ENCODE measurements around the gene CCDC126.
A peak's percentile ranks its signal among the peaks of the same experiment; 100 is the strongest.
"Not testable (repeated sequence)": the region's sequence is repeated elsewhere in the genome, so short reads cannot be mapped to it uniquely, and the experiment has no call there.

CCDC126 gene, protein sequence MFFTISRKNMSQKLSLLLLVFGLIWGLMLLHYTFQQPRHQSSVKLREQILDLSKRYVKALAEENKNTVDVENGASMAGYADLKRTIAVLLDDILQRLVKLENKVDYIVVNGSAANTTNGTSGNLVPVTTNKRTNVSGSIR

DNA sequence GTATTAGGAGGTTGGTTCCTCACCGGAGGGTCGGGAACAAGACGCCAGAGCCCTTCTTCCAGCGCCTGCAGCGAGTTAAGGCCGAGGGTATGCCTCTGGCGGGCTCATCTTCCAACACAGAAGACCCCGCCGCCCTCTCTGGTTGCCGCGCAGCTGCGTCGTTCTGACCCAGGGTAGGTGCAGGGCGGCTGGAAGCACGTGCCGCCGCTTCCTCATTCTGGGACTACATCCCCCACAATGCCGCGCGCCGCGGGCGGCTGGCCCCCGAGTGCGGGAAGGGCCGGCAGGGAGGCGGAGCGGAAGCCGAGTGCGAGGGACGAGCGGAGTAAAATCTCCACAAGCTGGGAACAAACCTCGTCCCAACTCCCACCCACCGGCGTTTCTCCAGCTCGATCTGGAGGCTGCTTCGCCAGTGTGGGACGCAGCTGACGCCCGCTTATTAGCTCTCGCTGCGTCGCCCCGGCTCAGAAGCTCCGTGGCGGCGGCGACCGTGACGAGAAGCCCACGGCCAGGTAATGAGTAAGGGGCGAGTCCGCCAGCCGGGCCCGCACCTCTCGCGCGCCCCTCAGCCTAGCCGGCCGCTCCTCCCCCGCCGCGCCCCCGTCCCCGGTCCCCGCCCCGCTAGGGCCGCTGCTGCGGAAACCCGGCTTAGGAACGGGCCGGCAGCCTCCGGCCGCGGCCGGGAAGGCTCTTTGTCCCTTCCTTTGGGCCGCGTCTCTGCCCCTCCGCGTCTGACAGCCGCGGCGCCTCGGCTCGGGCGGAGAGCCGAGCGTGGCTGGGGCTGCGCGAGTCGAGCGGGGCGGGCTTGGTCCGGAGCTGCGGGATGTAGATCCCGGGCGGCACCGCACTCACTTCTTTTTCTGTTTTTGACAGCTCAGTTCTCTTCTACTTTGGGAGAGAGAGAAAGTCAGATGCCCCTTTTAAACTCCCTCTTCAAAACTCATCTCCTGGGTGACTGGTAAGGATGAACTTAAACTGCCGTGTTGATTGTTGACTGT, at the start of gene CCDC126:
CCDC126 (plus strand) TSS at position 289 of the 998 bp plus-strand sequence. CDS start 13,934 bp downstream, outside the sequence.
- H3K9ac ChIP-seq (ENCODE audit: low read depth in 1 of 2, low read length in 2 of 2): peak within 1 kb of the TSS; percentile 85 to 87
- H3K27me3 ChIP-seq (ENCODE audit: control insufficient read depth in 1 of 2, insufficient read depth in 2 of 2, low read length in 2 of 2): no peaks in the 10 kb centered on the region
- H3K4me3 ChIP-seq (ENCODE audit: low read depth in 1 of 2, low read length in 2 of 2): peak within 1 kb of the TSS; percentile 83 to 90
- peak within 1 kb of the TSS; percentile 92 for H3K27ac ChIP-seq (ENCODE audit: low read depth, low read length)
- H3K36me3 ChIP-seq (ENCODE audit: control insufficient read depth in 1 of 2, insufficient read depth in 2 of 2, low read length in 2 of 2): no peaks in the 10 kb centered on the region
- H3K4me1 ChIP-seq (ENCODE audit: control insufficient read depth in 1 of 2, insufficient read depth in 2 of 2, low read length in 2 of 2): peaks cover 11 to 18% of the 10 kb centered on the region in 2 donors
- H3K9me3 ChIP-seq (ENCODE audit: control insufficient read depth in 1 of 2, low read length in 2 of 2): no peaks in the 10 kb centered on the region

DNA sequence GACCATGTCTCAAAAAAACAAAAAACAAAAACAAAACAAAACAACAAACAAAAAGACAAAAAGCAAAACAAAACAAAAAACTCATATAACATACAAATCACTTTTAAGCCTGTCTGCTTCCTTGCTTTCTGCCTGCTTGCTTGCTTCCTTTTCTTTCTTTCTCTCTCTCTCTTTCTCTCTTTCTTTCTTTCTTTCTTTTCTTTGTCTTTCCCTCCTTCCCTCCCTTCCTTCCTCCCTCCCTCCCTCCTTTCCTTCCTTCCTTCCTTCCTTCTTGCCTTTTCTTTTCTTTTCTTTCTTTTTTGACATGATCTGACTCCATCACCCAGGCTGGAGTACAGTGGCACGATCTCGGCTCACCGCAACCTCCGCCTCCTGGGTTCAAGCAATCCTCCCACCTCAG, 49.5 kb upstream of the CCDC126 start:
- no peak overlapping the region for H3K9ac ChIP-seq (ENCODE audit: low read depth in 1 of 2, low read length in 2 of 2)
- H3K27me3 ChIP-seq (ENCODE audit: control insufficient read depth in 1 of 2, insufficient read depth in 2 of 2, low read length in 2 of 2): no peaks in the 10 kb centered on the region
- H3K4me3 ChIP-seq (ENCODE audit: low read depth in 1 of 2, low read length in 2 of 2): no peak overlapping the region
- H3K9me3 ChIP-seq (ENCODE audit: control insufficient read depth in 1 of 2, low read length in 2 of 2): peaks cover 0 to 2% of the 10 kb centered on the region in 2 donors
- H3K36me3 ChIP-seq (ENCODE audit: control insufficient read depth in 1 of 2, insufficient read depth in 2 of 2, low read length in 2 of 2): no peaks in the 10 kb centered on the region
- H3K27ac ChIP-seq (ENCODE audit: low read depth, low read length): no peak overlapping the region
- H3K4me1 ChIP-seq (ENCODE audit: control insufficient read depth in 1 of 2, insufficient read depth in 2 of 2, low read length in 2 of 2): no peaks in the 10 kb centered on the region

DNA sequence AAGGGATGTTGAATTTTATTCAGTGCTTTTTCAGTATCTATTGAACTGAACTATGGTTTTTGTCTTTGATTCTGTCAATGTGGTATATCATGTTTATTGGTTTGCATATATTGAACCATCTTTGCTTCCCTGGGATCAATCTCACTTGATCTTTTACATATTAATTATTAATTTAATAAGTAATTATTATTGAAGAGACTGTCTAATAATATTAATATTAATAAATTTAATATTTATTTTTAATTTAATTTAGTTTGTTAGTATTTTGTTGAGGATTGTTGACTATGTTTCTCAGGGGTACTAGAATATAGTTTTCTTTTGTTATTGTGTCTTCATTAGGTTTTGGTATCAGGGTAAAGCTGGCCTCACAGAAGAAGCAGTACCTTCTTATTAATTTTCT, 38.9 kb upstream of the CCDC126 start:
- H3K27me3 ChIP-seq (ENCODE audit: control insufficient read depth in 1 of 2, insufficient read depth in 2 of 2, low read length in 2 of 2): no peaks in the 10 kb centered on the region
- H3K4me3 ChIP-seq (ENCODE audit: low read depth in 1 of 2, low read length in 2 of 2): no peak overlapping the region
- no peaks in the 10 kb centered on the region for H3K4me1 ChIP-seq (ENCODE audit: control insufficient read depth in 1 of 2, insufficient read depth in 2 of 2, low read length in 2 of 2)
- H3K9ac ChIP-seq (ENCODE audit: low read depth in 1 of 2, low read length in 2 of 2): no peak overlapping the region
- H3K36me3 ChIP-seq (ENCODE audit: control insufficient read depth in 1 of 2, insufficient read depth in 2 of 2, low read length in 2 of 2): no peaks in the 10 kb centered on the region
- H3K27ac ChIP-seq (ENCODE audit: low read depth, low read length): no peak overlapping the region
- H3K9me3 ChIP-seq (ENCODE audit: control insufficient read depth in 1 of 2, low read length in 2 of 2): no peaks in the 10 kb centered on the region

DNA sequence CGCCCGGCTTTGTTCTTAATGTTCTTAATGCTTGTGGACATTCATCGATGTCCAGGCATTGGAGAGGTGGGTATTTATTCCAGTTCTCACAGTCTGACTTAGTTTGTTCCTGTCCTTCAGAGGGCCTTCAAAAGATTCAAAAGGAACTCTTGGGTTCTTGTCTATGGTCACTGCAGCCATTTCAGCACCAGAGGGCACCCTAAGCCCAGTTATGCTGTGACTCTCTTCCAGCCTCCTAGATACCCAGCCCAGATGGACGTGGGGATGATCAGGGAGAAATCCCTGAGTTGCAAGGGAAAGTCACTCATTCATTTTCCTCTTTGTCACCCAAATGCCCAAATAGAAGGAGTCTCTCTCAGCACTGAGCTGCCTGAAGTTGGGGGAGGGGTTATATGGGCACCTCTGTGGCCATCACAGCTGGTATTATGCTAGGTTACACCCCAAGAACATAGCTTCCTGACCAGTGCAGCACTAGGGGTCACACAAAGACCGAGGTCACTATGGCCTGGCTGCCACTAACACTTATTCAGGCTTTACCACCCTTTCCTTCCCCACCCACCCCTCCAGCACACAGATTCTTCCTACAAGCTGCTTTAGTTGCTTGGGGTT, 26.5 kb upstream of the CCDC126 start:
- Histone ChIP-seq H3K27ac (ENCODE audit: low read depth, low read length) (no peak overlapping the region), H3K4me3 (ENCODE audit: low read depth in 1 of 2, low read length in 2 of 2) (no peak overlapping the region), H3K9ac (ENCODE audit: low read depth in 1 of 2, low read length in 2 of 2) (no peak overlapping the region)

DNA sequence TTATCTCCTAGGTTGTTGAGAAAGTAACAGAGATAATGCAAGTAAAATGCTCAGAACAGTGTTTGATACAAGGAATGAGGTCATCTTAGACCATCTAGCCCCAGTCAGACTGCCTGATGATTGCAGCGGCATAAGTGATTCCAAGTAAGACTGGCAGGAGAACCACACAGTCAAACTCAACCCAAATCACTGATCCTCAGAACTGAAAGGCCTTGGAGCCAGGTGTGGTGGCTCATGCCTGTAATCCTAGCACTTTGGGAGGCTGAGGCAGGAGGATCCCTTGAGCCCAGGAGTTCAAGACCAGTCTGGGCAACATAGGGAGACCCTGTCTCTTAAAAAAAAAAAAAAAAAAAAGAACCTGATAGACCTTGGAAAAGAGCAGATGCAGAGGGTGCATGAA, 15.2 kb upstream of the CCDC126 start:
- H3K4me3 ChIP-seq (ENCODE audit: low read depth in 1 of 2, low read length in 2 of 2); H3K27me3 ChIP-seq (ENCODE audit: control insufficient read depth in 1 of 2, insufficient read depth in 2 of 2, low read length in 2 of 2); H3K9ac ChIP-seq (ENCODE audit: low read depth in 1 of 2, low read length in 2 of 2): not testable (repeated sequence)

More for the DNA sequence above, 26.5 kb upstream of the CCDC126 start:
- H3K9me3 ChIP-seq (ENCODE audit: control insufficient read depth in 1 of 2, low read length in 2 of 2): no peaks in the 10 kb centered on the region
- H3K27me3 ChIP-seq (ENCODE audit: control insufficient read depth in 1 of 2, insufficient read depth in 2 of 2, low read length in 2 of 2): no peaks in the 10 kb centered on the region
- peaks cover 0 to 5% of the 10 kb centered on the region in 2 donors for H3K4me1 ChIP-seq (ENCODE audit: control insufficient read depth in 1 of 2, insufficient read depth in 2 of 2, low read length in 2 of 2)
- H3K36me3 ChIP-seq (ENCODE audit: control insufficient read depth in 1 of 2, insufficient read depth in 2 of 2, low read length in 2 of 2): no peaks in the 10 kb centered on the region

DNA sequence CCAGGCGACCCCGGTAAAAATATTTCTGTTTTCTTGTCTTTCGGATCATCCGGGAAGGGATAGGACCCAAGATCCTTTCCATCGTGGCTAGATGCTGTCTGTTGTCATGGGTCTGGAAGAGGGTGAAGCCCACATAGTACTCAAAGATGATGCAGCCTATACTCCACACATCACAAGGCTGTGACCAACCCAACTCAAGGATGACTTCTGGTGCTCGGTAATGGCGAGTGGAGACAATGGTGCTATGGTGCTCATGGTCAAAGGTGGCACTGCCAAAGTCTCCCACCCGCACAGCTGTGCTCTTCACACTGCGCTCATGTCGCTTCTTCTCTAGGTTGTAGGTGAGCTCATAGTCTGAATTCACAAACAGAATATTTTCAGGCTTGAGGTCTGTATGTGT, 11.9 kb upstream of the CCDC126 start:
- H3K27ac ChIP-seq (ENCODE audit: low read depth, low read length); H3K27me3 ChIP-seq (ENCODE audit: control insufficient read depth in 1 of 2, insufficient read depth in 2 of 2, low read length in 2 of 2): not testable (repeated sequence)

More for the DNA sequence above, 15.2 kb upstream of the CCDC126 start:
- H3K36me3 ChIP-seq (ENCODE audit: control insufficient read depth in 1 of 2, insufficient read depth in 2 of 2, low read length in 2 of 2); H3K27ac ChIP-seq (ENCODE audit: low read depth, low read length); H3K9me3 ChIP-seq (ENCODE audit: control insufficient read depth in 1 of 2, low read length in 2 of 2); H3K4me1 ChIP-seq (ENCODE audit: control insufficient read depth in 1 of 2, insufficient read depth in 2 of 2, low read length in 2 of 2): not testable (repeated sequence)

DNA sequence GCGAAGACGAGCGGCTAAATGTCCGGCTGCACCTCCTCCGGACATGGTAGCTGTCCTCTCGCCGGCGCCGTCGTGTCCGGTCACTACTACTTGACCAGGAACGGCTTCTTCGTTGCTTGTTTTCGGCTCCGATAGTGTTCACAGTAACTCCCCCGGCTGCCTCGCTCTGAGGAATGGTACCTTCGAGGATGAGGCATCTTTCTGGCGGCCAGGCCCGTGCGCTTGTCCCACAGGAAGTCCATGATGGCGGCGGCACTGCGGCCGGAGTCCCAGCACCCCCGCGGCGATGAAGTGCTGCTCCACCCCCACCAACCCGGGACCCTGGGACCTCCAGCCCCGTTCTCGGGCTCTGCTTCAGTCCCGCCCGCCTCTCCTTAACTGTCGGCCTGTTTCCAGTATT, 11.0 kb upstream of the CCDC126 start:
- Histone ChIP-seq H3K36me3 (ENCODE audit: control insufficient read depth in 1 of 2, insufficient read depth in 2 of 2, low read length in 2 of 2) (no peaks in the 10 kb centered on the region), H3K27ac (ENCODE audit: low read depth, low read length) (no peak overlapping the region), H3K9ac (ENCODE audit: low read depth in 1 of 2, low read length in 2 of 2) (no peak overlapping the region), H3K4me3 (ENCODE audit: low read depth in 1 of 2, low read length in 2 of 2) (no peak overlapping the region), H3K9me3 (ENCODE audit: control insufficient read depth in 1 of 2, low read length in 2 of 2) (no peaks in the 10 kb centered on the region), H3K27me3 (ENCODE audit: control insufficient read depth in 1 of 2, insufficient read depth in 2 of 2, low read length in 2 of 2) (no peaks in the 10 kb centered on the region), H3K4me1 (ENCODE audit: control insufficient read depth in 1 of 2, insufficient read depth in 2 of 2, low read length in 2 of 2) (no peaks in the 10 kb centered on the region)

More for the DNA sequence above, 11.9 kb upstream of the CCDC126 start:
- not testable (repeated sequence) for H3K9ac ChIP-seq (ENCODE audit: low read depth in 1 of 2, low read length in 2 of 2); H3K36me3 ChIP-seq (ENCODE audit: control insufficient read depth in 1 of 2, insufficient read depth in 2 of 2, low read length in 2 of 2); H3K9me3 ChIP-seq (ENCODE audit: control insufficient read depth in 1 of 2, low read length in 2 of 2); H3K4me3 ChIP-seq (ENCODE audit: low read depth in 1 of 2, low read length in 2 of 2); H3K4me1 ChIP-seq (ENCODE audit: control insufficient read depth in 1 of 2, insufficient read depth in 2 of 2, low read length in 2 of 2)

DNA sequence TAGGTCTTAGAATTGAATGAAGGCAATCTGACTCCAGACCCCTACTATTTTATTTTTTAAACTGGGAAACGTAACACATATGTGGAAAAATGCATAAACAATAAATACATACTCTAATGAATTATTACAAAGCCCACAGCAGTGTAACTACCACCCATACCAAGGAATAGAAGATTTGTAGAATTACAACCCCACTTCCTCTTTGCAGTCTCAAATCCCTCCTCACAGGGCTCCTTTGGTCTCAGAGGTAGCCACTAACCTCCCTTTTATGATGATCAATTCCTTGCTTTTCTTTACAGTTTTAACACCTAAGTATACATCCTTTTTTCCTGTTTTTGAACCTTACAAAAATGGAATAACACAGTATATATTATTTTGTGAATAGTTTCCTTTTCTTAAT, 6.7 kb upstream of the CCDC126 start:
- Histone ChIP-seq H3K9ac (ENCODE audit: low read depth in 1 of 2, low read length in 2 of 2) (no peak overlapping the region), H3K4me1 (ENCODE audit: control insufficient read depth in 1 of 2, insufficient read depth in 2 of 2, low read length in 2 of 2) (no peaks in the 10 kb centered on the region), H3K27ac (ENCODE audit: low read depth, low read length) (no peak overlapping the region), H3K4me3 (ENCODE audit: low read depth in 1 of 2, low read length in 2 of 2) (no peak overlapping the region), H3K27me3 (ENCODE audit: control insufficient read depth in 1 of 2, insufficient read depth in 2 of 2, low read length in 2 of 2) (no peaks in the 10 kb centered on the region), H3K36me3 (ENCODE audit: control insufficient read depth in 1 of 2, insufficient read depth in 2 of 2, low read length in 2 of 2) (no peaks in the 10 kb centered on the region), H3K9me3 (ENCODE audit: control insufficient read depth in 1 of 2, low read length in 2 of 2) (no peaks in the 10 kb centered on the region)

DNA sequence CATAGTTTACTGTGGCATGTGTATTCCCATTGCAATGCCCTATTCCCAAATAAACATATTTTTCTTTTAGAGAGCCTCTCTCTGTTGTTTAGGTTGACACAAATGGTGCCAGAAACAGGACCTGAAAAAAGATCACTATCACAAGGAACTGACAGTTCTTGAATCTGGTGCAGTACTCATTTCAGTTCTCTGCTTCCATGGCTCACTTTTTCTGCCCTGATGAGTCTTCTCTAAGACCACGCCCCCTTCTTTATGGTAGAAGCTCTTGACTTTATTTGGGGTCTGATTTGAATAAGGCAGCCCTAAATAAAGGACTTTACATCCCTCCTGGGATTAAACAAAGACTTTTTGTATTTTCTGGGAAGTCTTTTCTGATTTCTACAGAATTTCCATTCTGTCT, 3.5 kb upstream of the CCDC126 start:
- Histone ChIP-seq H3K27ac (ENCODE audit: low read depth, low read length) (no peak overlapping the region), H3K27me3 (ENCODE audit: control insufficient read depth in 1 of 2, insufficient read depth in 2 of 2, low read length in 2 of 2) (no peaks in the 10 kb centered on the region), H3K36me3 (ENCODE audit: control insufficient read depth in 1 of 2, insufficient read depth in 2 of 2, low read length in 2 of 2) (no peaks in the 10 kb centered on the region), H3K9me3 (ENCODE audit: control insufficient read depth in 1 of 2, low read length in 2 of 2) (no peaks in the 10 kb centered on the region), H3K4me1 (ENCODE audit: control insufficient read depth in 1 of 2, insufficient read depth in 2 of 2, low read length in 2 of 2) (peaks cover 5 to 9% of the 10 kb centered on the region in 2 donors), H3K4me3 (ENCODE audit: low read depth in 1 of 2, low read length in 2 of 2) (no peak overlapping the region), H3K9ac (ENCODE audit: low read depth in 1 of 2, low read length in 2 of 2) (no peak overlapping the region)

Measured in duodenal mucosa (tissue), 2 donors.